Retina (tissue), 1 donor: Measurements from ENCODE around the gene MAD1L1.

Source experiments
- DNase-seq: peaks from one replicate; pipeline ENCODE4 v3.0.0-alpha.2; 2016

The MAD1L1 gene

GRCh38 chr7:1963575-1963974, 269.2 kb downstream of the MAD1L1 start:
- DNase-seq: peak; percentile 15

- no peak for DNase-seq
These were observed 271.0 kb downstream of the MAD1L1 start for GRCh38 chr7:1961701-1962276.

GRCh38 chr7:1959305-1959704, 273.4 kb downstream of the MAD1L1 start:
- no peak for DNase-seq

- peak; percentile 22 for DNase-seq
These were observed 275.1 kb downstream of the MAD1L1 start for GRCh38 chr7:1957471-1958225.

GRCh38 chr7:1956611-1957470, 275.9 kb downstream of the MAD1L1 start:
- peak; percentile 29 for DNase-seq

GRCh38 chr7:1956141-1956540, 276.6 kb downstream of the MAD1L1 start:
- no peak for DNase-seq

- DNase-seq: peak; percentile 30
These were observed 278.3 kb downstream of the MAD1L1 start for GRCh38 chr7:1954366-1955004.

- DNase-seq: no peak
These were observed 279.2 kb downstream of the MAD1L1 start for GRCh38 chr7:1953199-1954190.

GRCh38 chr7:1952781-1953180, 280.0 kb downstream of the MAD1L1 start:
- DNase-seq: no peak

- DNase-seq: no peak
These were observed 280.5 kb downstream of the MAD1L1 start for GRCh38 chr7:1952169-1952760.

- no peak for DNase-seq
These were observed 281.1 kb downstream of the MAD1L1 start for GRCh38 chr7:1951600-1951999.

GRCh38 chr7:1951159-1951536, 281.6 kb downstream of the MAD1L1 start:
- peak; percentile 68 for DNase-seq

- peak; percentile 25 for DNase-seq
These were observed 282.1 kb downstream of the MAD1L1 start for GRCh38 chr7:1950452-1951158.

- DNase-seq: no peak
These were observed 282.7 kb downstream of the MAD1L1 start for GRCh38 chr7:1950066-1950451.

GRCh38 chr7:1949681-1950055, 283.1 kb downstream of the MAD1L1 start:
- DNase-seq: no peak

- DNase-seq: no peak
These were observed 283.7 kb downstream of the MAD1L1 start for GRCh38 chr7:1948887-1949680.

GRCh38 chr7:1948301-1948796, 284.4 kb downstream of the MAD1L1 start:
- no peak for DNase-seq

GRCh38 chr7:1947586-1948217, 285.0 kb downstream of the MAD1L1 start:
- DNase-seq: no peak

- DNase-seq: no peak
These were observed 285.8 kb downstream of the MAD1L1 start for GRCh38 chr7:1946773-1947450.
